ENCODE measurements around the gene AGFG2. TPM values are rescaled to one million over a fixed set of nuclear protein-coding genes. Genes with fewer than 3 reads are reported as not detected.

AGFG2 gene
- total and polyA plus RNA-seq, 10 of the 15 experiments (the other 5 are each of a cell fraction or from before 2014, with no cell fraction given): 0.90 to 71.5 (median 25.4) TPM

- DNase-seq (ENCODE audit: low read depth, low spot score): no peak
Observed at GRCh38 chr7:100603726-100604027, 64.7 kb downstream of the AGFG2 start.

GRCh38 chr7:100604028-100604975, 65.3 kb downstream of the AGFG2 start:
- POLR2A ChIA-PET: interaction anchor here (0.6 to 1.1 kb wide), 4 partner anchors 8 to 108 kb away, joined by 3 to 4 read pairs (median 4); partner anchors contain the start of gene MOSPD3
- intact Hi-C loops (cut with micrococcal nuclease; ENCODE audit: unreplicated experiment): no loop called here
- ATAC-seq (peak; percentile 89), DNase-seq (ENCODE audit: low read depth, low spot score) (no peak), FAIRE-seq (peak; percentile 49)
- Histone ChIP-seq H3K4me1 (ENCODE audit: control insufficient read depth, insufficient read depth, low read length) (peaks cover 10% of the 10 kb centered on the region), H3K9me3 (replicated peaks; ENCODE audit: control insufficient read depth, insufficient read depth, low read length) (no peaks in the 10 kb centered on the region), H3K27me3 (replicated peaks in 1 of 2; ENCODE audit: control insufficient read depth in 2 of 2, insufficient read depth in 2 of 2, low read length in 1 of 2) (peaks cover 2 to 5% of the 10 kb centered on the region in 2 experiments; a peak in 2 of 4 replicates), H3K4me3 (peak overlapping the region; percentile 73), H3K36me3 (ENCODE audit: control insufficient read depth in 2 of 2, insufficient read depth in 2 of 2, low read length in 1 of 2) (no peaks in the 10 kb centered on the region), H2AFZ (ENCODE audit: control insufficient read depth, low read depth, low read length) (peak overlapping the region; percentile 92), H4K20me1 (ENCODE audit: control insufficient read depth, insufficient read depth) (no peaks in the 10 kb centered on the region), H3K79me2 (ENCODE audit: control insufficient read depth, insufficient read depth, low read length) (no peaks in the 10 kb centered on the region), H3K27ac (ENCODE audit: control insufficient read depth, insufficient read depth) (no peak overlapping the region), H3K9ac (ENCODE audit: control insufficient read depth, insufficient read depth, low read length) (peak overlapping the region; percentile 44; the same call in 1 of the 2 replicates), H3K4me2 (ENCODE audit: control insufficient read depth, insufficient read depth) (peak overlapping the region; percentile 99)
- 2% methylated on average over 40 of the region's 70 CpGs for WGBS (ENCODE audit: insufficient coverage, insufficient replicate concordance, low lambda C conversion rate, missing lambda C conversion rate)
- CTCF ChIA-PET: interaction anchor here (0.7 to 2.2 kb wide), 5 partner anchors 8 to 101 kb away, joined by 3 to 6 read pairs (median 5); partner anchors contain the start of genes MOSPD3 and POP7
- BruUV-seq (replicated peaks): no TSS peak
- RAD21 ChIA-PET (ENCODE audit: unreplicated experiment): interaction anchor here (0.6 to 1.4 kb wide), 4 partner anchors 18 to 104 kb away, joined by 3 to 5 read pairs (median 4); partner anchors contain the start of genes FBXO24 and LRCH4
- in situ Hi-C loops (cut with MboI): no loop called here
- SMC1A ChIA-PET (ENCODE audit: uncharacterized antibody, unreplicated experiment): interaction anchor here (1.3 kb wide), 1 partner anchor 19 kb away, joined by 6 read pairs; the partner anchor contains the start of genes FBXO24 and LRCH4
- no peak for TF ChIP-seq TARDBP (IDR thresholded peaks at IDR 0.05; ENCODE audit: borderline replicate concordance)
- TF ChIP-seq EZH2 (IDR thresholded peaks at IDR 0.05; ENCODE audit: borderline replicate concordance, control insufficient read depth, low read depth, low read length): no peak
- peak; percentile 36 to 58; a peak in 2 of 4 replicates for TF ChIP-seq IKZF2 (IDR thresholded peaks at IDR 0.05)
- TF ChIP-seq CEBPZ (IDR thresholded peaks at IDR 0.05; ENCODE audit: low read depth, low read length): no peak
- no peak for TF ChIP-seq PAX5 (IDR thresholded peaks at IDR 0.05; ENCODE audit: borderline replicate concordance, low read depth, low read length)
- TF ChIP-seq SPI1 (IDR thresholded peaks at IDR 0.05; ENCODE audit: borderline replicate concordance, insufficient read depth, low read depth, low read length): peak; percentile 30
- no peak for TF ChIP-seq ESRRA (IDR thresholded peaks at IDR 0.05; ENCODE audit: low read length)
- TF ChIP-seq SMARCA5 (IDR thresholded peaks at IDR 0.05): 0 out of 2 replicates have a peak, but pooled peaks have one; percentile 42

More at GRCh38 chr7:100603726-100604027, 64.7 kb downstream of the AGFG2 start:
- Histone ChIP-seq H2AFZ (ENCODE audit: control insufficient read depth, low read depth, low read length) (peak overlapping the region; percentile 92), H3K79me2 (ENCODE audit: control insufficient read depth, insufficient read depth, low read length) (no peaks in the 10 kb centered on the region), H3K4me2 (ENCODE audit: control insufficient read depth, insufficient read depth) (peak overlapping the region; percentile 99), H3K27me3 (replicated peaks in 1 of 2; ENCODE audit: control insufficient read depth in 2 of 2, insufficient read depth in 2 of 2, low read length in 1 of 2) (peaks cover 2 to 5% of the 10 kb centered on the region in 2 experiments; a peak in 2 of 4 replicates), H3K4me3 (no peak overlapping the region; the same call in 1 of the 2 replicates), H3K9ac (ENCODE audit: control insufficient read depth, insufficient read depth, low read length) (peak overlapping the region; percentile 40; the same call in 1 of the 2 replicates), H3K9me3 (replicated peaks; ENCODE audit: control insufficient read depth, insufficient read depth, low read length) (no peaks in the 10 kb centered on the region), H3K27ac (ENCODE audit: control insufficient read depth, insufficient read depth) (no peak overlapping the region), H3K4me1 (ENCODE audit: control insufficient read depth, insufficient read depth, low read length) (peaks cover 10% of the 10 kb centered on the region), H4K20me1 (ENCODE audit: control insufficient read depth, insufficient read depth) (no peaks in the 10 kb centered on the region), H3K36me3 (ENCODE audit: control insufficient read depth in 2 of 2, insufficient read depth in 2 of 2, low read length in 1 of 2) (no peaks in the 10 kb centered on the region)
- no TSS peak for BruUV-seq (replicated peaks)
- in situ Hi-C loops (cut with MboI) (no loop called here), intact Hi-C loops (cut with micrococcal nuclease; ENCODE audit: unreplicated experiment) (no loop called here)
- WGBS (ENCODE audit: insufficient coverage, insufficient replicate concordance, low lambda C conversion rate, missing lambda C conversion rate): 17% methylated on average over 10 of the region's 10 CpGs
- TF ChIP-seq CHD2 (IDR thresholded peaks at IDR 0.05; ENCODE audit: borderline replicate concordance, low read depth, low read length) (0 out of 2 replicates have a peak, but pooled peaks have one; percentile 34), SIN3A (IDR thresholded peaks at IDR 0.05; ENCODE audit: low read depth, low read length) (no peak)
- no peak; the same call in none of the 3 replicates for ATAC-seq
- SMC1A ChIA-PET (ENCODE audit: uncharacterized antibody, unreplicated experiment): interaction anchor here (1.3 kb wide), 1 partner anchor 18 kb away, joined by 6 read pairs; the partner anchor contains the start of genes FBXO24 and LRCH4
- RAD21 ChIA-PET (ENCODE audit: unreplicated experiment): interaction anchor here (0.6 to 1.4 kb wide), 3 partner anchors 18 to 104 kb away, joined by 3 to 4 read pairs (median 3); partner anchors contain the start of genes FBXO24 and LRCH4
- FAIRE-seq: no peak
- POLR2A ChIA-PET: interaction anchor here (0.6 to 1.1 kb wide), 4 partner anchors 9 to 108 kb away, joined by 3 to 4 read pairs (median 4); partner anchors contain the start of gene MOSPD3
- CTCF ChIA-PET: interaction anchor here (1.7 to 2.2 kb wide), 2 partner anchors 9 to 15 kb away, joined by 4 to 6 read pairs; partner anchors contain the start of gene MOSPD3

All from GM12878 (cell line).